NCI-H2081 (cell line): Measurements from ENCODE around the gene AQP12A.
"Not testable (repeated sequence)": the region's sequence is repeated elsewhere in the genome, so short reads cannot be mapped to it uniquely, and the experiment has no call there.

Source experiments
- DNase-seq, 2 experiments: peaks; one replicate each; lab custom pipeline; 2025; lab: John Stamatoyannopoulos, UW

Gene AQP12A

GRCh38 chr2:240688553-240688919, 3.1 kb upstream of the AQP12A start:
- no peak for DNase-seq

- no peak for DNase-seq
These were observed 1.7 kb upstream of the AQP12A start for GRCh38 chr2:240689975-240690374.

GRCh38 chr2:240690421-240691074, 1.1 kb upstream of the AQP12A start:
- not testable (repeated sequence) for DNase-seq

GRCh38 chr2:240691075-240691427, 615 bp upstream of the AQP12A start:
- DNase-seq, result not testable (repeated sequence)

GRCh38 chr2:240692583-240693561, 1.2 kb downstream of the AQP12A start:
- not testable (repeated sequence) for DNase-seq

GRCh38 chr2:240694304-240694703, 2.6 kb downstream of the AQP12A start:
- DNase-seq, result not testable (repeated sequence)

GRCh38 chr2:240695593-240695992, 3.9 kb downstream of the AQP12A start:
- not testable (repeated sequence) for DNase-seq

GRCh38 chr2:240696469-240696868, 4.8 kb downstream of the AQP12A start:
- DNase-seq, result not testable (repeated sequence)

- DNase-seq, result not testable (repeated sequence)
These were observed 7.3 kb downstream of the AQP12A start for GRCh38 chr2:240698852-240699561.

GRCh38 chr2:240699835-240700234, 8.2 kb downstream of the AQP12A start:
- not testable (repeated sequence) for DNase-seq

GRCh38 chr2:240700616-240701015, 8.9 kb downstream of the AQP12A start:
- DNase-seq, result not testable (repeated sequence)

- DNase-seq, result no peak
These were observed 9.5 kb downstream of the AQP12A start for GRCh38 chr2:240701091-240701735.

- no peak for DNase-seq
These were observed 10.3 kb downstream of the AQP12A start for GRCh38 chr2:240701736-240702639.

- no peak for DNase-seq
These were observed 11.0 kb downstream of the AQP12A start for GRCh38 chr2:240702640-240703011.

GRCh38 chr2:240703417-240704341, 12.0 kb downstream of the AQP12A start:
- no peak for DNase-seq

- DNase-seq, result no peak
These were observed 13.0 kb downstream of the AQP12A start for GRCh38 chr2:240704651-240705050.

- no peak for DNase-seq
These were observed 13.6 kb downstream of the AQP12A start for GRCh38 chr2:240705204-240705791.

GRCh38 chr2:240707043-240707756, 15.5 kb downstream of the AQP12A start:
- no peak for DNase-seq

- no peak for DNase-seq
These were observed 16.2 kb downstream of the AQP12A start for GRCh38 chr2:240707821-240708220.
